GM23338 (cell line): Measurements from ENCODE around the gene RAD51B. TPM values are rescaled to one million over a fixed set of nuclear protein-coding genes. Genes with fewer than 3 reads are reported as not detected.

Source experiments
- ATAC-seq: fragments of 200-7000 bp; cut with Tn5 transposase; 3 replicates; pipeline ENCODE4 v1.9.1; 2020
- DNase-seq: peaks from one replicate; pipeline ENCODE4 v3.0.0-alpha.2; 2015; ENCODE audit warnings: low spot score
- H2AFZ ChIP-seq: fragments of 200-600 bp; sonication (generic); 2 replicates; pipeline ENCODE4 v1.8.0; 2016; ENCODE audit warnings: antibody characterized with exemption, mild to moderate bottlenecking, moderate library complexity
- H3F3A ChIP-seq: fragments of 200-600 bp; sonication (generic); replicated peaks from 2 replicates; pipeline ENCODE4 v1.8.0; 2017; ENCODE audit warnings: antibody characterized with exemption, mixed run types, low read depth
- H3K27ac ChIP-seq: fragments of 200-600 bp; sonication (generic); 2 replicates; pipeline ENCODE4 v1.6.1; 2016; ENCODE audit warnings: low read depth
- H3K27me3 ChIP-seq: fragments of 200-600 bp; sonication (generic); 2 replicates; pipeline ENCODE4 v1.8.0; 2016; ENCODE audit warnings: mild to moderate bottlenecking, mixed run types, moderate library complexity; ENCODE audit not compliant: insufficient read depth
- H3K36me3 ChIP-seq: fragments of 200-600 bp; sonication (generic); 2 replicates; pipeline ENCODE4 v1.8.0; 2016; ENCODE audit warnings: mild to moderate bottlenecking; ENCODE audit not compliant: insufficient read depth
- H3K4me1 ChIP-seq: fragments of 200-600 bp; sonication (generic); 2 replicates; pipeline ENCODE4 v1.8.0; 2016; ENCODE audit warnings: mild to moderate bottlenecking, moderate library complexity; ENCODE audit not compliant: insufficient read depth
- H3K4me2 ChIP-seq: fragments of 200-600 bp; sonication (generic); 2 replicates; pipeline ENCODE4 v1.7.1; 2017; ENCODE audit warnings: mixed run types
- H3K4me3 ChIP-seq: fragments of 200-600 bp; sonication (generic); 2 replicates; pipeline ENCODE4 v1.6.1; 2016; ENCODE audit warnings: mixed run types
- H3K79me2 ChIP-seq: fragments of 200-600 bp; sonication (generic); replicated peaks from 2 replicates; pipeline ENCODE4 v1.8.0; 2017; ENCODE audit warnings: mild to moderate bottlenecking; ENCODE audit not compliant: insufficient read depth
- H3K9me2 ChIP-seq: fragments of 200-600 bp; sonication (generic); 2 replicates; pipeline ENCODE4 v1.8.0; 2017; ENCODE audit not compliant: insufficient read depth
- H4K20me1 ChIP-seq: fragments of 200-600 bp; sonication (generic); replicated peaks from 2 replicates; pipeline ENCODE4 v1.8.0; 2017; ENCODE audit warnings: mild to moderate bottlenecking; ENCODE audit not compliant: insufficient read depth
- H3K27ac Mint-ChIP-seq: 2 replicates; pipeline ENCODE4 v1.8.0; 2020; ENCODE audit warnings: inconsistent platforms, mild to moderate bottlenecking, moderate library complexity, mixed read lengths
- H3K27me3 Mint-ChIP-seq: 3 replicates; pipeline ENCODE4 v1.8.0; 2022; ENCODE audit warnings: low read depth, mild to moderate bottlenecking, moderate library complexity, mixed read lengths, inconsistent platforms; ENCODE audit not compliant: insufficient read depth, poor library complexity
- H3K36me3 Mint-ChIP-seq: 3 replicates; pipeline ENCODE4 v1.8.0; 2021; ENCODE audit warnings: low read depth, mild to moderate bottlenecking, inconsistent platforms, moderate library complexity, mixed read lengths
- H3K4me1 Mint-ChIP-seq: 3 replicates; pipeline ENCODE4 v1.8.0; 2020; ENCODE audit warnings: mild to moderate bottlenecking, inconsistent platforms, mixed read lengths
- H3K4me3 Mint-ChIP-seq: 3 replicates; pipeline ENCODE4 v1.8.0; 2021; ENCODE audit warnings: moderate library complexity, mild to moderate bottlenecking, inconsistent platforms, mixed read lengths
- H3K9me3 Mint-ChIP-seq: 3 replicates; pipeline ENCODE4 v1.8.0; 2020; ENCODE audit warnings: moderate library complexity, mild to moderate bottlenecking, inconsistent platforms, mixed read lengths
- CREB1 ChIP-seq: fragments of 250-450 bp; sonication (Bioruptor Pico); IDR thresholded peaks from 2 replicates; pipeline ENCODE4 v1.5.0; 2020; ENCODE audit warnings: low read depth, mild to moderate bottlenecking, moderate library complexity
- EZH2 ChIP-seq: fragments of 200-600 bp; sonication (generic); IDR thresholded peaks from one replicate; pipeline ENCODE4 v1.8.0; 2017; ENCODE audit warnings: antibody characterized with exemption, mild to moderate bottlenecking, low read depth; ENCODE audit not compliant: unreplicated experiment
- EZH2phosphoT487 ChIP-seq: fragments of 200-600 bp; sonication (generic); IDR thresholded peaks from one replicate; pipeline ENCODE4 v1.8.1; 2018; ENCODE audit warnings: antibody characterized with exemption; ENCODE audit not compliant: unreplicated experiment
- JUNB ChIP-seq: IDR thresholded peaks from one replicate; pipeline ENCODE4 v1.6.1; 2016; ENCODE audit warnings: antibody characterized with exemption; ENCODE audit not compliant: unreplicated experiment
- NANOG ChIP-seq: IDR thresholded peaks from 2 replicates; pipeline ENCODE4 v1.6.1; 2016; ENCODE audit warnings: antibody characterized with exemption, borderline replicate concordance
- POLR2AphosphoS5 ChIP-seq: IDR thresholded peaks from 2 replicates; pipeline ENCODE4 v1.6.1; 2016; ENCODE audit warnings: antibody characterized with exemption, low read depth
- STAT1 ChIP-seq: IDR thresholded peaks from one replicate; pipeline ENCODE4 v1.6.1; 2016; ENCODE audit warnings: antibody characterized with exemption; ENCODE audit not compliant: unreplicated experiment
- ZNF114 ChIP-seq: fragments of 250-450 bp; sonication (Bioruptor Pico); IDR thresholded peaks from 2 replicates; pipeline ENCODE4 v1.5.0; 2020; ENCODE audit warnings: mild to moderate bottlenecking, moderate library complexity
- ZNF331 ChIP-seq: fragments of 250-450 bp; sonication (Bioruptor Pico); IDR thresholded peaks from 2 replicates; pipeline ENCODE4 v1.5.0; 2020; ENCODE audit warnings: low read depth, mild to moderate bottlenecking, moderate library complexity
- ZNF462 ChIP-seq: fragments of 250-450 bp; sonication (Bioruptor Pico); IDR thresholded peaks from 2 replicates; pipeline ENCODE4 v1.5.0; 2020; ENCODE audit warnings: mild to moderate bottlenecking, moderate library complexity
- polyA plus RNA-seq: library from polyadenylated mRNA; unstranded; fragments of >200 nt; fragmentation: Nextera tagmentation; extraction: Ambion mirVana; gene quantifications from 2 replicates; pipeline ENCODE4 v1.2.1, GENCODE V29; 2016
- total RNA-seq: library from RNA; depleted of rRNA; stranded (reverse); fragments of >200 nt; shearing (Covaris generic); gene quantifications from 2 replicates; pipeline ENCODE4 v1.2.3, GENCODE V29; 2014
- TF ChIP-seq, protein P1 (sequence below): IDR thresholded peaks from 2 replicates; pipeline ENCODE4 v1.6.1; 2016; ENCODE audit warnings: antibody characterized with exemption
- TF ChIP-seq, protein P2 (sequence below): IDR thresholded peaks from one replicate; pipeline ENCODE4 v1.6.1; 2018; ENCODE audit warnings: antibody characterized with exemption; ENCODE audit not compliant: unreplicated experiment
- TF ChIP-seq, protein P3 (sequence below), 2 experiments: fragments of 200-600 bp in 1 of 2; sonication (generic) in 1 of 2; conservative IDR thresholded peaks; 2 replicates each; pipeline versions ENCODE4 v1.5.1 to v1.6.1; 2016 to 2017; ENCODE audit warnings: antibody characterized with exemption in 2 of 2, low read depth in 2 of 2, mild to moderate bottlenecking in 2 of 2, moderate library complexity in 1 of 2

RAD51B gene
- total and polyA plus RNA-seq, 2 experiments from 2014 or later = 15.7 to 29.1 TPM

- Histone ChIP-seq H3K27ac (no peak overlapping the region), H3K9me2 (no peaks in the 10 kb centered on the region), H3F3A (no peaks in the 10 kb centered on the region), H3K4me1 (0 out of 2 replicates have a peak, but pooled peaks cover 4% of the 10 kb centered on the region), H3K79me2 (no peaks in the 10 kb centered on the region), H3K4me2 (no peak overlapping the region), H2AFZ (no peak overlapping the region), H3K27me3 (no peaks in the 10 kb centered on the region), H3K4me3 (no peak overlapping the region), H4K20me1 (no peaks in the 10 kb centered on the region), H3K36me3 (no peaks in the 10 kb centered on the region)
- Mint-ChIP-seq H3K4me3 (no peak overlapping the region), H3K36me3 (peaks cover 6% of the 10 kb centered on the region; the same call in 1 of the 3 replicates), H3K27me3 (peaks cover 3% of the 10 kb centered on the region), H3K4me1 (peaks cover 22% of the 10 kb centered on the region), H3K27ac (no peak overlapping the region), H3K9me3 (no peaks in the 10 kb centered on the region)
- ATAC-seq (no peak), DNase-seq (no peak)
- TF ChIP-seq ZNF462 (CRISPR knock-in tag) (no peak), EZH2 (no peak), NANOG (no peak), POLR2AphosphoS5 (no peak), ZNF331 (CRISPR knock-in tag) (no peak), CREB1 (CRISPR knock-in tag) (no peak), STAT1 (no peak), EZH2phosphoT487 (no peak), JUNB (no peak), ZNF114 (CRISPR knock-in tag) (no peak)
- TF ChIP-seq, protein P1, sequence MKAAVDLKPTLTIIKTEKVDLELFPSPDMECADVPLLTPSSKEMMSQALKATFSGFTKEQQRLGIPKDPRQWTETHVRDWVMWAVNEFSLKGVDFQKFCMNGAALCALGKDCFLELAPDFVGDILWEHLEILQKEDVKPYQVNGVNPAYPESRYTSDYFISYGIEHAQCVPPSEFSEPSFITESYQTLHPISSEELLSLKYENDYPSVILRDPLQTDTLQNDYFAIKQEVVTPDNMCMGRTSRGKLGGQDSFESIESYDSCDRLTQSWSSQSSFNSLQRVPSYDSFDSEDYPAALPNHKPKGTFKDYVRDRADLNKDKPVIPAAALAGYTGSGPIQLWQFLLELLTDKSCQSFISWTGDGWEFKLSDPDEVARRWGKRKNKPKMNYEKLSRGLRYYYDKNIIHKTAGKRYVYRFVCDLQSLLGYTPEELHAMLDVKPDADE = no peak
- TF ChIP-seq, protein P2, sequence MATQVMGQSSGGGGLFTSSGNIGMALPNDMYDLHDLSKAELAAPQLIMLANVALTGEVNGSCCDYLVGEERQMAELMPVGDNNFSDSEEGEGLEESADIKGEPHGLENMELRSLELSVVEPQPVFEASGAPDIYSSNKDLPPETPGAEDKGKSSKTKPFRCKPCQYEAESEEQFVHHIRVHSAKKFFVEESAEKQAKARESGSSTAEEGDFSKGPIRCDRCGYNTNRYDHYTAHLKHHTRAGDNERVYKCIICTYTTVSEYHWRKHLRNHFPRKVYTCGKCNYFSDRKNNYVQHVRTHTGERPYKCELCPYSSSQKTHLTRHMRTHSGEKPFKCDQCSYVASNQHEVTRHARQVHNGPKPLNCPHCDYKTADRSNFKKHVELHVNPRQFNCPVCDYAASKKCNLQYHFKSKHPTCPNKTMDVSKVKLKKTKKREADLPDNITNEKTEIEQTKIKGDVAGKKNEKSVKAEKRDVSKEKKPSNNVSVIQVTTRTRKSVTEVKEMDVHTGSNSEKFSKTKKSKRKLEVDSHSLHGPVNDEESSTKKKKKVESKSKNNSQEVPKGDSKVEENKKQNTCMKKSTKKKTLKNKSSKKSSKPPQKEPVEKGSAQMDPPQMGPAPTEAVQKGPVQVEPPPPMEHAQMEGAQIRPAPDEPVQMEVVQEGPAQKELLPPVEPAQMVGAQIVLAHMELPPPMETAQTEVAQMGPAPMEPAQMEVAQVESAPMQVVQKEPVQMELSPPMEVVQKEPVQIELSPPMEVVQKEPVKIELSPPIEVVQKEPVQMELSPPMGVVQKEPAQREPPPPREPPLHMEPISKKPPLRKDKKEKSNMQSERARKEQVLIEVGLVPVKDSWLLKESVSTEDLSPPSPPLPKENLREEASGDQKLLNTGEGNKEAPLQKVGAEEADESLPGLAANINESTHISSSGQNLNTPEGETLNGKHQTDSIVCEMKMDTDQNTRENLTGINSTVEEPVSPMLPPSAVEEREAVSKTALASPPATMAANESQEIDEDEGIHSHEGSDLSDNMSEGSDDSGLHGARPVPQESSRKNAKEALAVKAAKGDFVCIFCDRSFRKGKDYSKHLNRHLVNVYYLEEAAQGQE = no peak
- TF ChIP-seq, protein P3, sequence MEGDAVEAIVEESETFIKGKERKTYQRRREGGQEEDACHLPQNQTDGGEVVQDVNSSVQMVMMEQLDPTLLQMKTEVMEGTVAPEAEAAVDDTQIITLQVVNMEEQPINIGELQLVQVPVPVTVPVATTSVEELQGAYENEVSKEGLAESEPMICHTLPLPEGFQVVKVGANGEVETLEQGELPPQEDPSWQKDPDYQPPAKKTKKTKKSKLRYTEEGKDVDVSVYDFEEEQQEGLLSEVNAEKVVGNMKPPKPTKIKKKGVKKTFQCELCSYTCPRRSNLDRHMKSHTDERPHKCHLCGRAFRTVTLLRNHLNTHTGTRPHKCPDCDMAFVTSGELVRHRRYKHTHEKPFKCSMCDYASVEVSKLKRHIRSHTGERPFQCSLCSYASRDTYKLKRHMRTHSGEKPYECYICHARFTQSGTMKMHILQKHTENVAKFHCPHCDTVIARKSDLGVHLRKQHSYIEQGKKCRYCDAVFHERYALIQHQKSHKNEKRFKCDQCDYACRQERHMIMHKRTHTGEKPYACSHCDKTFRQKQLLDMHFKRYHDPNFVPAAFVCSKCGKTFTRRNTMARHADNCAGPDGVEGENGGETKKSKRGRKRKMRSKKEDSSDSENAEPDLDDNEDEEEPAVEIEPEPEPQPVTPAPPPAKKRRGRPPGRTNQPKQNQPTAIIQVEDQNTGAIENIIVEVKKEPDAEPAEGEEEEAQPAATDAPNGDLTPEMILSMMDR (conservative IDR thresholded peaks at IDR 0.05; ENCODE audit: low read depth in 2 of 2) = no peak
Measured at GRCh38 chr14:68158640-68159039, 339.1 kb downstream of the RAD51B start.
